ENCODE data around the gene CACNA1B. TPM values are rescaled to one million over a fixed set of nuclear protein-coding genes. Genes with fewer than 3 reads are reported as not detected.

The CACNA1B gene
- total RNA-seq, 1 experiment from 2014 or later, result 7.8 TPM

DNA sequence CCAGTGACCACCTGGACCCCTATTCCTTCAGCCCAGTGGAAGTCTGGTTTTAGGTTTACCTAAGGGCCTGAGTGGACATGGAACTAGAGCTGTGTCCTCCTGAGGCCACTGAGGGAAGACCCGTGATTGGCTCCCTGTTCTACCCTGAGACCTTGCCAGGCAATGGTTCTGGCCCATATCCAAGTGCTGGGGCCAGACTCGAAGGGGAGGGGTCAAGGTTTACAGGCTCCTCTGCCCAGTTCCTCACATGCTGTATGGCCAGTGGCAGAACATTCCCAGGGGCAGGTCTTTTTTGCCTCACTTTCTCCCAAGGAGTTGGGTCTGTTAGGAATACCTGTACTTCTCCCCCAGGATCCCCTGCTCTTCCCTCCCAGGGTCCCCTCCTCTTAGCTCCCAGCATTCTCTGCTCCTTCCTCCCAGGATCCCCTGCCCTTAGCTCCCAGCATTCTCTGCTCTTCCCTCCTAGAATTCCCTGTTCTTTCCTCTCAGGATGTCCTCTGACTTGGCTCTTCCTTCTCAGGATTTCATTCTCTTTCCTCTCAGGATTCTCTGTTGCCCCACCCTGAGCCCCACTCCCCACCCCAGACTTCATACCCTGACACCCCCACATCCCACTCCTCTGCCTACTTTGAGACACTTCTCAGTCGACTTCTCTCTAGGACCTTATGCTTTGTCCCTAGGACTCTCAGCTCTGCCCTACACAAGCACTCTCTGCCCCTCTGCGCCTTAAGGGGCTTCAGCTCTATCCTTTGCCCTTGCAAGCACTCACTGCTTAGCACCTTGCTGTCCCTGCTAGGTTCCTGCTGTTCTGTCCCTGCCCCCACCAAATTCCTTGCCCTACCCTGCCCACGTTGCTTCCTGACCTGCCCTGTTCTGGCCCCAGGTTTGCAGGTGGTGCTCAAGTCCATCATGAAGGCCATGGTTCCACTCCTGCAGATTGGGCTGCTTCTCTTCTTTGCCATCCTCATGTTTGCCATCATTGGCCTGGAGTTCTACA lies 36.5 kb downstream of the CACNA1B start:
- Histone ChIP-seq H4K8ac (replicated peaks; ENCODE audit: insufficient read length, low read depth, low read length) (no peak overlapping the region), H3K23ac (ENCODE audit: insufficient read length, low read depth, low read length) (no peak overlapping the region), H2AFZ (ENCODE audit: low read length) (no peak overlapping the region), H3K4me1 (ENCODE audit: insufficient read depth, low read length) (no peaks in the 10 kb centered on the region), H2BK12ac (ENCODE audit: insufficient read length, low read depth, low read length) (no peak overlapping the region), H2AK5ac (ENCODE audit: insufficient read length, low read length) (no peak overlapping the region), H2BK5ac (ENCODE audit: insufficient read length, low read length) (no peak overlapping the region), H3K18ac (ENCODE audit: insufficient read length, low read depth, low read length) (no peak overlapping the region), H2BK20ac (ENCODE audit: low read depth, low read length, poor library complexity, severe bottlenecking) (no peak overlapping the region), H3K27ac (ENCODE audit: insufficient read length, low read depth, low read length) (no peak overlapping the region), H3K14ac (ENCODE audit: insufficient read depth, low read length) (no peak overlapping the region), H3K27me3 (ENCODE audit: insufficient read depth, low read length) (no peaks in the 10 kb centered on the region), H3K9ac (ENCODE audit: extremely low read depth, insufficient read length, low read length) (no peak overlapping the region), H3K4ac (ENCODE audit: low read depth, low read length) (no peak overlapping the region), H3K9me3 (ENCODE audit: control insufficient read depth, low read depth, low read length) (no peaks in the 10 kb centered on the region), H3K56ac (ENCODE audit: insufficient read length, low read depth, low read length) (no peak overlapping the region), H3K4me2 (ENCODE audit: insufficient read depth, insufficient read length, low read length) (no peak overlapping the region), H2BK15ac (ENCODE audit: low read depth, low read length) (no peak overlapping the region), H3K23me2 (ENCODE audit: insufficient read length, low read depth, low read length, poor library complexity, severe bottlenecking) (no peaks in the 10 kb centered on the region), H4K5ac (ENCODE audit: insufficient read length, low read depth, low read length) (no peak overlapping the region), H3K79me1 (ENCODE audit: insufficient read depth, low read depth, low read length, poor library complexity, severe bottlenecking) (no peaks in the 10 kb centered on the region), H2BK120ac (ENCODE audit: low read depth, low read length, poor library complexity, severe bottlenecking) (no peak overlapping the region), H3K79me2 (ENCODE audit: insufficient read depth, low read length) (no peaks in the 10 kb centered on the region), H3T11ph (ENCODE audit: low read length) (no peak overlapping the region), H4K91ac (ENCODE audit: insufficient read length, low read depth, low read length) (no peak overlapping the region), H4K20me1 (ENCODE audit: control insufficient read depth, insufficient read depth, insufficient read length) (no peaks in the 10 kb centered on the region)
- no peaks in the 10 kb centered on the region for H3K9me3 Mint-ChIP-seq
- no peak for TF ChIP-seq CTCF (conservative IDR thresholded peaks at IDR 0.05)
- WGBS (ENCODE audit: extremely low coverage, insufficient read length, low lambda C conversion rate), result no CpG with 5 or more reads among the region's 5 CpGs
- H3K27ac Mint-ChIP-seq, result no peak overlapping the region; a peak in 1 of 7 replicates
- no peak for DNase-seq
- no peaks in the 10 kb centered on the region for H3K4me1 Mint-ChIP-seq
- H3K36me3 Mint-ChIP-seq (ENCODE audit: insufficient read depth in 1 of 3, low read depth in 3 of 3), result peaks cover 19 to 29% (median 23%) of the 10 kb centered on the region in 3 experiments
- no peaks in the 10 kb centered on the region for H3K27me3 Mint-ChIP-seq (ENCODE audit: low read depth)
- H3K4me3 Mint-ChIP-seq, result no peak overlapping the region
